HepG2 (cell line): ENCODE data around the gene ZNF691. TPM values are rescaled to one million over a fixed set of nuclear protein-coding genes. Genes with fewer than 3 reads are reported as not detected.

Experiments
- ATAC-seq: fragments of 200-7000 bp; cut with Tn5 transposase; 3 replicates; pipeline ENCODE4 v1.9.1; 2020; ENCODE audit warnings: mild to moderate bottlenecking, moderate library complexity
- BruUV-seq: library from RNA; stranded (reverse); fragments of 400-500 nt; replicated peaks from 2 replicates; lab custom pipeline; 2021; lab: Mats Ljungman, UMichigan
- CTCF ChIA-PET: fragments of 300-600 bp; formaldehyde crosslinking; extraction: SDS; loops from one replicate; lab custom pipeline; 2021; ENCODE audit warnings: low total read pairs, inconsistent platforms, low intra/inter-chr PET ratio; lab: Yijun Ruan, JAX
- POLR2A ChIA-PET: fragments of 350-600 bp; sonication (Branson Sonifier 250); formaldehyde crosslinking; loops from one replicate; lab custom pipeline; 2020; ENCODE audit warnings: antibody characterized with exemption, inconsistent platforms; lab: Yijun Ruan, JAX
- DNase-seq: peaks from one replicate; pipeline ENCODE4 v3.0.0-alpha.2; 2015; ENCODE audit warnings: low spot score
- FAIRE-seq: peaks from 3 replicates; lab custom pipeline; 2011; peaks lifted over from hg19 to GRCh38; lab: Jason Lieb, UNC
- H2AFZ ChIP-seq: one replicate; pipeline ENCODE4 v1.6.1; 2011; ENCODE audit warnings: low read length, inconsistent platforms
- H3K27ac ChIP-seq: fragments of 300-600 bp; 3 replicates; pipeline ENCODE4 v1.8.0; 2011; ENCODE audit warnings: mixed run types, mild to moderate bottlenecking, mixed read lengths, low read length, inconsistent platforms; ENCODE audit not compliant: insufficient read depth; ENCODE audit errors: extremely low read length
- H3K27me3 ChIP-seq, 2 experiments: fragments of 200-600 bp in 1 of 2; 2 replicates in 1 of 2; 3 replicates in 1 of 2; pipeline versions ENCODE4 v1.6.0 to v1.8.0; 2011; ENCODE audit warnings: low read length in 2 of 2, mild to moderate bottlenecking in 2 of 2, moderate library complexity in 2 of 2, inconsistent platforms in 1 of 2; ENCODE audit not compliant: insufficient read depth in 2 of 2, control insufficient read depth in 1 of 2
- H3K36me3 ChIP-seq, 2 experiments: fragments of 200-600 bp in 1 of 2; replicated peaks in 1 of 2; 2 replicates in 1 of 2; 3 replicates in 1 of 2; pipeline versions ENCODE4 v1.5.1 to v1.8.0; 2011; ENCODE audit warnings: low read length in 2 of 2, inconsistent platforms in 1 of 2; ENCODE audit not compliant: insufficient read depth in 2 of 2, control insufficient read depth in 1 of 2
- H3K4me1 ChIP-seq: 2 replicates; pipeline ENCODE4 v1.5.1; 2012; ENCODE audit warnings: low read length, inconsistent platforms; ENCODE audit not compliant: insufficient read depth
- H3K4me2 ChIP-seq: 2 replicates; pipeline ENCODE4 v1.6.0; 2011; ENCODE audit warnings: low read depth, low read length, inconsistent platforms
- H3K4me3 ChIP-seq, 3 experiments: fragments of 200-600 bp in 1 of 3; sonication (generic), shearing (Covaris generic) in 1 of 3; replicated peaks in 1 of 3; 2 replicates each; pipeline ENCODE4 v1.5.1; 2011 to 2016; ENCODE audit warnings: low read length in 3 of 3, inconsistent platforms in 2 of 3, low read depth in 2 of 3, mild to moderate bottlenecking in 2 of 3, control low read depth in 1 of 3, mixed read lengths in 1 of 3; ENCODE audit not compliant: insufficient read depth in 1 of 3
- H3K79me2 ChIP-seq: one replicate; pipeline ENCODE4 v1.6.1; 2011; ENCODE audit warnings: low read length, inconsistent platforms; ENCODE audit not compliant: insufficient read depth
- H3K9ac ChIP-seq: 2 replicates; pipeline ENCODE4 v1.6.0; 2011; ENCODE audit warnings: mild to moderate bottlenecking, low read depth, low read length, inconsistent platforms; ENCODE audit not compliant: insufficient read depth
- H3K9me3 ChIP-seq: 2 replicates; pipeline ENCODE4 v1.5.1; 2012; ENCODE audit warnings: mild to moderate bottlenecking, low read length
- H4K20me1 ChIP-seq: 2 replicates; pipeline ENCODE4 v1.6.0; 2011; ENCODE audit warnings: inconsistent platforms, mild to moderate bottlenecking, low read length, moderate library complexity; ENCODE audit not compliant: insufficient read depth
- ATF3 ChIP-seq: sonication (generic); formaldehyde crosslinking; IDR thresholded peaks from 2 replicates; pipeline ENCODE4 v1.4.0; 2020; ENCODE audit warnings: missing genetic modification reagents
- FOXP1 ChIP-seq, 2 experiments: fragments of 450-650 bp in 1 of 2; IDR thresholded peaks; 2 replicates each; pipeline ENCODE4 v1.6.1; 2017 to 2018; ENCODE audit warnings: antibody characterized with exemption in 1 of 2
- MYNN ChIP-seq: sonication (generic); formaldehyde crosslinking; IDR thresholded peaks from 2 replicates; pipeline ENCODE4 v1.4.0; 2020; ENCODE audit warnings: mild to moderate bottlenecking, low read depth, missing genetic modification reagents
- NFYB ChIP-seq: sonication (generic); formaldehyde crosslinking; IDR thresholded peaks from 2 replicates; pipeline ENCODE4 v1.4.0; 2020; ENCODE audit warnings: missing genetic modification reagents
- NR2F2 ChIP-seq: IDR thresholded peaks from 2 replicates; pipeline ENCODE4 v1.6.1; 2012; ENCODE audit warnings: low read depth, inconsistent platforms, borderline replicate concordance
- RXRA ChIP-seq: sonication (generic); formaldehyde crosslinking; IDR thresholded peaks from 2 replicates; pipeline ENCODE4 v1.5.1; 2020; ENCODE audit warnings: missing genetic modification reagents
- SP2 ChIP-seq: sonication (generic); formaldehyde crosslinking; IDR thresholded peaks from 2 replicates; pipeline ENCODE4 v1.5.1; 2020; ENCODE audit warnings: mild to moderate bottlenecking, missing genetic modification reagents
- STAT5B ChIP-seq: sonication (generic); formaldehyde crosslinking; IDR thresholded peaks from 2 replicates; pipeline ENCODE4 v1.4.0; 2020; ENCODE audit warnings: missing genetic modification reagents
- ZNF629 ChIP-seq: sonication (generic); formaldehyde crosslinking; conservative IDR thresholded peaks from 2 replicates; pipeline ENCODE4 v1.5.0; 2020; ENCODE audit warnings: missing genetic modification reagents
- ZNF704 ChIP-seq: sonication (generic); formaldehyde crosslinking; IDR thresholded peaks from 2 replicates; pipeline ENCODE4 v1.8.1; 2023; ENCODE audit warnings: mild to moderate bottlenecking, inconsistent platforms, moderate library complexity, missing genetic modification reagents, borderline replicate concordance
- WGBS: methylation state at CpG from one replicate; pipeline ENCODE4 v1.1.6; 2017; ENCODE audit warnings: low lambda C conversion rate; 5-methylcytosine and 5-hydroxymethylcytosine counted together
- in situ Hi-C: cut with HindIII; loops from 2 replicates; pipeline ENCODE4 v1.10.0; 2017; ENCODE audit warnings: low pct_unique_long_range_greater_than_20kb; ENCODE audit not compliant: extremely low pct_ligation_motif_present
- intact Hi-C: fragments of 100-400 bp; cut with micrococcal nuclease; formaldehyde crosslinking; loops from one replicate; pipeline ENCODE4 v1.10.0; 2022; ENCODE audit not compliant: unreplicated experiment
- polyA plus RNA-seq, 8 experiments: library from polyadenylated mRNA; depleted of rRNA in 3 of 8; stranded (reverse) in 7 of 8; unstranded in 1 of 8; fragments of >200 nt; fragmentation: Illumina TruSeq in 4 of 8; extraction: Trizol in 4 of 8; gene quantifications; 2 replicates each; pipeline versions ENCODE4 v1.2.1 to v1.2.3, GENCODE V29; 2011 to 2016; ENCODE audit warnings: low read depth in 4 of 8, missing spikeins in 1 of 8, mixed read lengths in 1 of 8; ENCODE audit not compliant: insufficient read depth in 1 of 8
- total RNA-seq, 5 experiments: library from RNA; depleted of rRNA; stranded (reverse); fragments of >200 nt; fragmentation: Illumina TruSeq; extraction: Trizol; gene quantifications; 2 replicates each; pipeline ENCODE4 v1.2.3, GENCODE V29; 2016; ENCODE audit warnings: low read depth in 1 of 5

Gene ZNF691
- total and polyA plus RNA-seq, 2 of the 13 experiments (the other 11 are each of a cell fraction or from before 2014, with no cell fraction given) = 7.6 to 7.8 TPM

- H3K36me3 ChIP-seq = no peaks in the 10 kb centered on the region
- TF ChIP-seq ZNF629 (CRISPR knock-in tag) (peak; percentile 52; the same call in 1 of the 2 replicates), MYNN (CRISPR knock-in tag) (no peak)
- TF ChIP-seq, all 625 proteins: peak for 1
- CTCF ChIA-PET = no interaction called here
- Histone ChIP-seq H4K20me1 (no peaks in the 10 kb centered on the region), H3K4me3 (no peak overlapping the region), H3K27me3 (no peaks in the 10 kb centered on the region; a peak in 1 of 5 replicates), H2AFZ (no peak overlapping the region), H3K4me1 (no peaks in the 10 kb centered on the region), H3K9ac (no peak overlapping the region), H3K4me2 (no peak overlapping the region), H3K9me3 (no peaks in the 10 kb centered on the region), H3K27ac (no peak overlapping the region), H3K79me2 (peaks cover 2% of the 10 kb centered on the region)
- intact Hi-C loops (no loop called here), in situ Hi-C loops (no loop called here)
- no peak for ATAC-seq
- POLR2A ChIA-PET = no interaction called here
- FAIRE-seq = no peak
- no peak for DNase-seq
- no TSS peak for BruUV-seq
- WGBS = 66% methylated on average over 2 of the region's 2 CpGs
These were observed 4.8 kb upstream of the ZNF691 start for GRCh38 chr1:42841440-42842147.

DNA sequence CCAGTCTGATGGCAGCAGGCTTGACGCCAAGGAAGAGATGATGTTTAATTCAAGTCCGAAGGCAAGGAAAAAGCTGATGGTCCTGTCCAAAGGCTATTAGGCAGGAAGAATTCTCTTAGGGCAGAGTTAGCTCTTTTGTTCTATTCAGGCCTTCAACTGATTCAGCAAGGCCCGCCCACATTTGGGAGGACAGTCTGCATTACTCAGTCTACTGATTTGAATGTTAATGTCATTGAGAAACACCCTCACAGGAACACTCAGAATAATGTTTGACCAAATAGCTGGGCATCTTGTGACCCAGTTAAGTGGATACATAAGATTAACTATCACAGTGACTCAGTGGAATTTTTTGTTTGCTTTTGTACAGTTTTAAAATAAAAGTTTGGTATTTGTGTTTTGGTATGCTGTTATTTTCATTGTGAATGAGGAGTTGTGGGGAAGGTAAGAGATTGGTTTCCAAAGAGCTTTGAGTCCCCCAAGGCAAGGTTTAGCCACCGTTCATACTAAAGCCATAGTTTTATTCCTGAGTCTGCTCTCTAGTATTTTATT lies 1.7 kb upstream of the ZNF691 start:
- no peaks in the 10 kb centered on the region for H3K9me3 ChIP-seq
- H3K9ac ChIP-seq = no peak overlapping the region
- H3K4me2 ChIP-seq = no peak overlapping the region
- H3K4me1 ChIP-seq = peaks cover 21% of the 10 kb centered on the region
- no peak overlapping the region for H3K27ac ChIP-seq
- ChIA-PET CTCF (no interaction called here), POLR2A (no interaction called here)
- peaks cover 1 to 6% of the 10 kb centered on the region in 2 experiments; a peak in 3 of 5 replicates for H3K36me3 ChIP-seq
- no peak for DNase-seq
- FAIRE-seq = no peak
- no peak overlapping the region for H2AFZ ChIP-seq
- intact Hi-C loops (loop anchor here (2.0 kb wide), 1 partner anchor 26 kb away; no protein-coding TSS in a partner anchor), in situ Hi-C loops (loop anchor here (5.0 kb wide), 1 partner anchor 58 kb away; no protein-coding TSS in a partner anchor)
- no peak for ATAC-seq
- peaks cover 19% of the 10 kb centered on the region for H3K79me2 ChIP-seq
- WGBS = 94% methylated on average over 4 of the region's 4 CpGs
- H3K4me3 ChIP-seq = no peak overlapping the region
- no TSS peak for BruUV-seq
- TF ChIP-seq SP2 (no peak), RXRA (CRISPR knock-in tag) (no peak), ZNF704 (CRISPR knock-in tag) (no peak), NFYB (CRISPR knock-in tag) (no peak), ATF3 (no peak), NR2F2 (no peak), STAT5B (CRISPR knock-in tag) (no peak), FOXP1 (IDR thresholded peaks at IDR 0.05) (no peak), FOXP1 (CRISPR knock-in tag; IDR thresholded peaks at IDR 0.05) (no peak)
- no peaks in the 10 kb centered on the region; a peak in 1 of 5 replicates for H3K27me3 ChIP-seq
- no peaks in the 10 kb centered on the region for H4K20me1 ChIP-seq
